ENCODE data around the gene KHK. TPM values are rescaled to one million over a fixed set of nuclear protein-coding genes. Genes with fewer than 3 reads are reported as not detected.
A peak's percentile ranks its signal among the peaks of the same experiment; 100 is the strongest.

The KHK gene
- total RNA-seq, 1 donor from 2014 or later: 2.4 TPM

GRCh38 chr2:27099334-27099955 is 12.9 kb downstream of the KHK start:
- Mint-ChIP-seq H3K27ac (ENCODE audit: unreplicated experiment) (no peak overlapping the region), H3K4me1 (ENCODE audit: unreplicated experiment) (peaks cover 4% of the 10 kb centered on the region), H3K36me3 (ENCODE audit: unreplicated experiment) (no peaks in the 10 kb centered on the region), H3K27me3 (ENCODE audit: unreplicated experiment) (peaks cover 9% of the 10 kb centered on the region), H3K9me3 (ENCODE audit: unreplicated experiment) (no peaks in the 10 kb centered on the region), H3K4me3 (ENCODE audit: unreplicated experiment) (no peak overlapping the region)
- no peak for DNase-seq (ENCODE audit: extremely low spot score, unreplicated experiment)
- no peak for TF ChIP-seq CTCF (IDR thresholded peaks at IDR 0.05)

- H3K4me1 Mint-ChIP-seq (ENCODE audit: unreplicated experiment): peaks cover 4% of the 10 kb centered on the region
- no peak for TF ChIP-seq CTCF (IDR thresholded peaks at IDR 0.05)
- H3K4me3 Mint-ChIP-seq (ENCODE audit: unreplicated experiment): no peak overlapping the region
- no peaks in the 10 kb centered on the region for H3K36me3 Mint-ChIP-seq (ENCODE audit: unreplicated experiment)
- no peak overlapping the region for H3K27ac Mint-ChIP-seq (ENCODE audit: unreplicated experiment)
- peaks cover 12% of the 10 kb centered on the region for H3K27me3 Mint-ChIP-seq (ENCODE audit: unreplicated experiment)
- no peaks in the 10 kb centered on the region for H3K9me3 Mint-ChIP-seq (ENCODE audit: unreplicated experiment)
- DNase-seq (ENCODE audit: extremely low spot score, unreplicated experiment): no peak
These were observed 13.5 kb downstream of the KHK start for GRCh38 chr2:27100036-27100435.

- no peak for TF ChIP-seq CTCF (IDR thresholded peaks at IDR 0.05)
- peak; percentile 82 for DNase-seq (ENCODE audit: extremely low spot score, unreplicated experiment)
- Mint-ChIP-seq H3K27me3 (ENCODE audit: unreplicated experiment) (peaks cover 16% of the 10 kb centered on the region), H3K9me3 (ENCODE audit: unreplicated experiment) (no peaks in the 10 kb centered on the region), H3K36me3 (ENCODE audit: unreplicated experiment) (no peaks in the 10 kb centered on the region), H3K27ac (ENCODE audit: unreplicated experiment) (no peak overlapping the region), H3K4me3 (ENCODE audit: unreplicated experiment) (no peak overlapping the region), H3K4me1 (ENCODE audit: unreplicated experiment) (peaks cover 2% of the 10 kb centered on the region)
These were observed 15.8 kb downstream of the KHK start for GRCh38 chr2:27102329-27102728.

GRCh38 chr2:27105981-27106380 is 19.4 kb downstream of the KHK start:
- Mint-ChIP-seq H3K4me3 (ENCODE audit: unreplicated experiment) (no peak overlapping the region), H3K27ac (ENCODE audit: unreplicated experiment) (no peak overlapping the region), H3K36me3 (ENCODE audit: unreplicated experiment) (no peaks in the 10 kb centered on the region), H3K9me3 (ENCODE audit: unreplicated experiment) (no peaks in the 10 kb centered on the region), H3K4me1 (ENCODE audit: unreplicated experiment) (peaks cover 2% of the 10 kb centered on the region), H3K27me3 (ENCODE audit: unreplicated experiment) (peaks cover 30% of the 10 kb centered on the region)
- no peak for TF ChIP-seq CTCF (IDR thresholded peaks at IDR 0.05)
- no peak for DNase-seq (ENCODE audit: extremely low spot score, unreplicated experiment)

GRCh38 chr2:27108221-27108620 is 21.6 kb downstream of the KHK start:
- Mint-ChIP-seq H3K4me3 (ENCODE audit: unreplicated experiment) (no peak overlapping the region), H3K36me3 (ENCODE audit: unreplicated experiment) (no peaks in the 10 kb centered on the region), H3K9me3 (ENCODE audit: unreplicated experiment) (no peaks in the 10 kb centered on the region), H3K4me1 (ENCODE audit: unreplicated experiment) (peaks cover 2% of the 10 kb centered on the region), H3K27ac (ENCODE audit: unreplicated experiment) (no peak overlapping the region), H3K27me3 (ENCODE audit: unreplicated experiment) (peaks cover 31% of the 10 kb centered on the region)
- no peak for DNase-seq (ENCODE audit: extremely low spot score, unreplicated experiment)
- TF ChIP-seq CTCF (IDR thresholded peaks at IDR 0.05): no peak

Data from osteocyte (in vitro differentiated cells).